HepG2 (cell line): ENCODE results near the gene YEATS4. TPM values are rescaled to one million over a fixed set of nuclear protein-coding genes. Genes with fewer than 3 reads are reported as not detected.

Source experiments
- HIVEP1 ChIP-seq: sonication (generic); formaldehyde crosslinking; IDR thresholded peaks from 2 replicates; pipeline ENCODE4 v1.4.0; 2020; ENCODE audit warnings: mild to moderate bottlenecking, missing genetic modification reagents
- HMGXB4 ChIP-seq, 2 experiments: sonication (generic) in 1 of 2; formaldehyde crosslinking in 1 of 2; IDR thresholded peaks; 2 replicates each; pipeline versions ENCODE4 v1.4.0 to v1.6.1; 2018 to 2020; ENCODE audit warnings: missing genetic modification reagents in 2 of 2, borderline replicate concordance in 1 of 2, low read depth in 1 of 2, mild to moderate bottlenecking in 1 of 2, missing biosample characterization in 1 of 2
- HOMEZ ChIP-seq: IDR thresholded peaks from 2 replicates; pipeline ENCODE4 v1.6.1; 2016; ENCODE audit warnings: low read depth
- NFKBIZ ChIP-seq: IDR thresholded peaks from 2 replicates; pipeline ENCODE4 v1.6.1; 2018; ENCODE audit warnings: missing genetic modification reagents, missing compliant biosample characterization
- PRDM4 ChIP-seq: sonication (generic); formaldehyde crosslinking; IDR thresholded peaks from 2 replicates; pipeline ENCODE4 v1.9.0; 2021; ENCODE audit warnings: missing genetic modification reagents, borderline replicate concordance
- SKIL ChIP-seq: sonication (generic); formaldehyde crosslinking; IDR thresholded peaks from 2 replicates; pipeline ENCODE4 v1.8.0; 2022; ENCODE audit warnings: missing genetic modification reagents, mild to moderate bottlenecking, moderate library complexity, borderline replicate concordance
- SP1 ChIP-seq, 2 experiments: fragments of 450-650 bp in 1 of 2; sonication (generic) in 1 of 2; formaldehyde crosslinking in 1 of 2; IDR thresholded peaks; 2 replicates each; pipeline versions ENCODE4 v1.4.0 to v1.6.1; 2016 to 2020; ENCODE audit warnings: missing genetic modification reagents in 1 of 2
- ZBTB37 ChIP-seq: sonication (generic); formaldehyde crosslinking; IDR thresholded peaks from 2 replicates; pipeline ENCODE4 v1.4.0; 2020; ENCODE audit warnings: mild to moderate bottlenecking, missing genetic modification reagents
- ZNF318 ChIP-seq: sonication (generic); formaldehyde crosslinking; IDR thresholded peaks from 2 replicates; pipeline ENCODE4 v1.4.0; 2020; ENCODE audit warnings: mild to moderate bottlenecking, missing genetic modification reagents
- polyA plus RNA-seq, 8 experiments: library from polyadenylated mRNA; depleted of rRNA in 3 of 8; stranded (reverse) in 7 of 8; unstranded in 1 of 8; fragments of >200 nt; fragmentation: Illumina TruSeq in 4 of 8; extraction: Trizol in 4 of 8; gene quantifications; 2 replicates each; pipeline versions ENCODE4 v1.2.1 to v1.2.3, GENCODE V29; 2011 to 2016; ENCODE audit warnings: low read depth in 4 of 8, missing spikeins in 1 of 8, mixed read lengths in 1 of 8; ENCODE audit not compliant: insufficient read depth in 1 of 8
- total RNA-seq, 5 experiments: library from RNA; depleted of rRNA; stranded (reverse); fragments of >200 nt; fragmentation: Illumina TruSeq; extraction: Trizol; gene quantifications; 2 replicates each; pipeline ENCODE4 v1.2.3, GENCODE V29; 2016; ENCODE audit warnings: low read depth in 1 of 5

Gene YEATS4
- total and polyA plus RNA-seq, 2 of the 13 experiments (the other 11 are each of a cell fraction or from before 2014, with no cell fraction given): 16.8 to 45.0 TPM

- no peak for TF ChIP-seq PRDM4 (CRISPR knock-in tag)
- TF ChIP-seq SP1 (IDR thresholded peaks at IDR 0.05): no peak
- no peak for TF ChIP-seq SP1 (CRISPR knock-in tag; IDR thresholded peaks at IDR 0.05)
- TF ChIP-seq NFKBIZ (CRISPR knock-in tag): no peak; the same call in 1 of the 2 replicates
- peak; percentile 76 for TF ChIP-seq SKIL (CRISPR knock-in tag)
- peak; percentile 77 to 82 for TF ChIP-seq HMGXB4 (CRISPR knock-in tag; IDR thresholded peaks at IDR 0.05; ENCODE audit: borderline replicate concordance in 1 of 2, low read depth in 1 of 2)
- TF ChIP-seq ZBTB37 (CRISPR knock-in tag): peak; percentile 74
- no peak for TF ChIP-seq ZNF318 (CRISPR knock-in tag)
- TF ChIP-seq HIVEP1 (CRISPR knock-in tag): no peak
- 0 out of 2 replicates have a peak, but pooled peaks have one; percentile 2 for TF ChIP-seq HOMEZ (CRISPR knock-in tag)
Observed at GRCh38 chr12:69332815-69333358, 26.7 kb upstream of the YEATS4 start (continued).
